HEK293 (cell line): ENCODE data around the gene IRF6.

Experiments
- CTCF ChIA-PET: fragments of 350-600 bp; formaldehyde crosslinking; extraction: SDS; loops from one replicate; lab custom pipeline; 2021; ENCODE audit warnings: antibody characterized with exemption; lab: Yijun Ruan, JAX
- POLR2A ChIA-PET: fragments of 300-600 bp; formaldehyde crosslinking; extraction: SDS; loops from one replicate; lab custom pipeline; 2020; ENCODE audit warnings: antibody characterized with exemption, inconsistent platforms; lab: Yijun Ruan, JAX
- H3K27ac ChIP-seq: fragments of 200-500 bp; sonication (Bioruptor generic); 2 replicates; pipeline ENCODE4 v1.5.1; 2014; ENCODE audit warnings: low read depth, low read length, control low read depth, inconsistent platforms; ENCODE audit errors: extremely low read depth
- H3K36me3 ChIP-seq, 2 experiments: fragments of 200-500 bp in 1 of 2; sonication (Bioruptor generic) in 1 of 2; 1 replicate in 1 of 2; 2 replicates in 1 of 2; pipeline ENCODE4 v1.5.1; 2014 to 2017; ENCODE audit warnings: inconsistent platforms in 2 of 2, low read length in 2 of 2; ENCODE audit not compliant: control insufficient read depth in 2 of 2, insufficient read depth in 1 of 2
- H3K4me1 ChIP-seq: fragments of 200-500 bp; sonication (Bioruptor generic); 2 replicates; pipeline ENCODE4 v1.5.1; 2014; ENCODE audit warnings: mild to moderate bottlenecking, low read length, inconsistent platforms; ENCODE audit not compliant: control insufficient read depth, insufficient read depth
- H3K4me3 ChIP-seq: 2 replicates; pipeline ENCODE4 v1.5.1; 2011; ENCODE audit warnings: low read depth, mild to moderate bottlenecking, control low read depth, low read length, moderate library complexity
- H3K9me3 ChIP-seq: fragments of 200-500 bp; sonication (Bioruptor generic); 2 replicates; pipeline ENCODE4 v1.5.1; 2014; ENCODE audit warnings: low read depth, low read length, inconsistent platforms; ENCODE audit not compliant: control insufficient read depth, insufficient read depth
- EGR2 ChIP-seq: fragments of 450-650 bp; formaldehyde crosslinking; IDR thresholded peaks from 2 replicates; pipeline ENCODE4 v1.5.1; 2016; ENCODE audit warnings: low read depth, missing biosample characterization, missing genetic modification characterization
- GLIS1 ChIP-seq: fragments of 450-650 bp; formaldehyde crosslinking; IDR thresholded peaks from 2 replicates; pipeline ENCODE4 v1.5.1; 2016; ENCODE audit warnings: missing biosample characterization, missing genetic modification characterization
- PRDM4 ChIP-seq: fragments of 450-650 bp; formaldehyde crosslinking; IDR thresholded peaks from 2 replicates; pipeline ENCODE4 v1.5.1; 2017; ENCODE audit warnings: missing biosample characterization, missing genetic modification characterization
- ZIC2 ChIP-seq: fragments of 450-650 bp; formaldehyde crosslinking; IDR thresholded peaks from 2 replicates; pipeline ENCODE4 v1.5.1; 2016; ENCODE audit warnings: missing biosample characterization, missing genetic modification characterization
- ZNF10 ChIP-seq: fragments of 450-650 bp; formaldehyde crosslinking; IDR thresholded peaks from 2 replicates; pipeline ENCODE4 v1.5.1; 2017; ENCODE audit warnings: missing biosample characterization, missing genetic modification characterization
- ZNF146 ChIP-seq: fragments of 450-650 bp; formaldehyde crosslinking; IDR thresholded peaks from 2 replicates; pipeline ENCODE4 v1.5.1; 2016; ENCODE audit warnings: missing biosample characterization, missing genetic modification characterization
- ZNF174 ChIP-seq: fragments of 450-650 bp; formaldehyde crosslinking; IDR thresholded peaks from 2 replicates; pipeline ENCODE4 v1.5.0; 2017; ENCODE audit warnings: missing biosample characterization, mild to moderate bottlenecking, missing genetic modification characterization
- ZNF19 ChIP-seq: fragments of 450-650 bp; formaldehyde crosslinking; IDR thresholded peaks from 2 replicates; pipeline ENCODE4; 2016; ENCODE audit warnings: missing biosample characterization, missing genetic modification characterization, low read depth
- ZNF24 ChIP-seq: fragments of 450-650 bp; formaldehyde crosslinking; IDR thresholded peaks from 2 replicates; pipeline ENCODE4 v1.5.1; 2016; ENCODE audit warnings: missing biosample characterization, missing genetic modification characterization
- ZNF292 ChIP-seq: fragments of 450-650 bp; formaldehyde crosslinking; IDR thresholded peaks from 2 replicates; pipeline ENCODE4 v1.5.1; 2016; ENCODE audit warnings: low read depth, missing biosample characterization, missing genetic modification characterization, borderline replicate concordance
- ZNF324 ChIP-seq: fragments of 450-650 bp; formaldehyde crosslinking; IDR thresholded peaks from 2 replicates; pipeline ENCODE4 v1.5.1; 2016; ENCODE audit warnings: missing biosample characterization, missing genetic modification characterization
- ZNF423 ChIP-seq: fragments of 450-650 bp; formaldehyde crosslinking; IDR thresholded peaks from 2 replicates; pipeline ENCODE4 v1.5.1; 2016; ENCODE audit warnings: missing biosample characterization, missing genetic modification characterization
- ZNF571 ChIP-seq: fragments of 450-650 bp; formaldehyde crosslinking; IDR thresholded peaks from 2 replicates; pipeline ENCODE4 v1.5.0; 2017; ENCODE audit warnings: missing biosample characterization, missing genetic modification characterization
- ZNF664 ChIP-seq: fragments of 450-650 bp; formaldehyde crosslinking; IDR thresholded peaks from 2 replicates; pipeline ENCODE4 v1.5.1; 2016; ENCODE audit warnings: missing biosample characterization, missing genetic modification characterization
- TF ChIP-seq, protein P1 (sequence below): fragments of 450-650 bp; formaldehyde crosslinking; IDR thresholded peaks from 2 replicates; pipeline ENCODE4 v1.5.1; 2016; ENCODE audit warnings: missing biosample characterization, missing genetic modification characterization
- TF ChIP-seq, protein P2 (sequence below): fragments of 450-650 bp; formaldehyde crosslinking; optimal IDR thresholded peaks from 2 replicates; pipeline ENCODE3; 2016; ENCODE audit warnings: missing biosample characterization, mild to moderate bottlenecking, missing genetic modification characterization
- TF ChIP-seq, protein P3 (sequence below): fragments of 450-650 bp; formaldehyde crosslinking; IDR thresholded peaks from 2 replicates; pipeline ENCODE4 v1.5.1; 2016; ENCODE audit warnings: missing biosample characterization, missing genetic modification characterization

IRF6 gene

DNA sequence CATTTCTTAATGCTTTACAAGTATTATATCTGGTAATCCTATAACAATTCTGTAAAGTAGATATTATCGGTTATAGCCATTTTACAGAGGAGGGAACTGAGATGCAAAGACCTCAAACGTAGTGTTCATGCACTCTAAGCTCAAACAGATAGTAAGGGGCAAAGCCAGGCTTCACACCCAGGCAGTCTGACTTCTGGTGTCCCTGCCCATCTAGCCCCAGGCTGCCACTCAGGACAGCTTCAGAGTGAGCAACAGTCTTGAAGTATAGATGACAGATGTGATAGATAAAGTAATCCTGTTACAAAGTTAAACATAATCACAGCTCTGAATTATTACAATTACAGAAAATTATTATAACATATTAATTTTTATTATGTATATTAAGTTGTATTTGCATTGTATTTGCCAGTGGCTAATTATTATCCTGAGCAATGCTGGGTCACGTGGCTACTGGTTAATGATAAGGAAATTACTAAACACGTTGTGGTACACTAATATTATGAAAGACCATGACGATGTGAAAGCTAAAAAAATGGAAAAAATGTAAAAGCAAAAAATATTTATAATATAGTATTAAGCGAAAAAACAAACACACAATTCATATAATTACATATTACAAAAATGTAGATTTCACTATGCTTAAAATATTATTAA lies 56.1 kb downstream of the IRF6 start (continued):
- no peak for TF ChIP-seq ZNF10 (tag by site-specific recombination)

DNA sequence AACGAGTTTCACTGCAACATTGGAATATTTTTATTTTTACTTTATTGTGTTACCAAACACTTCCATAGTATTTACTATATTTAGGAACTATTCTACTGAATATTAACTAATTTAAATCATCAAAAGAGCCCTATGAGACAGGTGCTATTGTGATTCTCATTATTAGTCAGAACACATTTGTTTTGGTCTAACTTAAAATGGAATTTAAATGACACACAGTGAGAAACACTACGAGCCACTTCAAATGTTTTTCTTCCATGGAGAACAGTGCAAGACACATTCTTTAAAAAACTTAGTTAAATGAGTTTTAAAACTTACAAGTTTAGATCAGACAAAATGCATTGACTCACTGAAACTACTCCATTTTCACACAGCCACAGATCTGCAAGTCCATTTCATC lies 56.7 kb downstream of the IRF6 start:
- CTCF ChIA-PET, result interaction anchor here (0.7 to 2.6 kb wide), 21 partner anchors 8 to 183 kb away, joined by 3 to 15 read pairs (median 5); partner anchors contain the start of gene C1orf74
- POLR2A ChIA-PET, result interaction anchor here (2.6 kb wide), 1 partner anchor 35 kb away, joined by 9 read pairs; the partner anchor contains the start of gene C1orf74
- no peak for TF ChIP-seq EGR2 (tag by site-specific recombination)
- TF ChIP-seq ZNF146, result no peak
- no peak for TF ChIP-seq ZNF324
- TF ChIP-seq ZNF664, result no peak
- TF ChIP-seq, protein P1, sequence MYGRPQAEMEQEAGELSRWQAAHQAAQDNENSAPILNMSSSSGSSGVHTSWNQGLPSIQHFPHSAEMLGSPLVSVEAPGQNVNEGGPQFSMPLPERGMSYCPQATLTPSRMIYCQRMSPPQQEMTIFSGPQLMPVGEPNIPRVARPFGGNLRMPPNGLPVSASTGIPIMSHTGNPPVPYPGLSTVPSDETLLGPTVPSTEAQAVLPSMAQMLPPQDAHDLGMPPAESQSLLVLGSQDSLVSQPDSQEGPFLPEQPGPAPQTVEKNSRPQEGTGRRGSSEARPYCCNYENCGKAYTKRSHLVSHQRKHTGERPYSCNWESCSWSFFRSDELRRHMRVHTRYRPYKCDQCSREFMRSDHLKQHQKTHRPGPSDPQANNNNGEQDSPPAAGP (tag by site-specific recombination), result no peak
- no peaks in the 10 kb centered on the region for H3K9me3 ChIP-seq
- H3K27ac ChIP-seq, result no peak overlapping the region
- no peaks in the 10 kb centered on the region for H3K36me3 ChIP-seq
- peaks cover 6% of the 10 kb centered on the region; the same call in 1 of the 2 replicates for H3K4me1 ChIP-seq
- no peak overlapping the region for H3K4me3 ChIP-seq

GRCh38 chr1:209748620-209749019 lies 57.3 kb downstream of the IRF6 start:
- Histone ChIP-seq H3K27ac (no peak overlapping the region), H3K9me3 (no peaks in the 10 kb centered on the region), H3K36me3 (no peaks in the 10 kb centered on the region), H3K4me1 (peaks cover 6% of the 10 kb centered on the region; the same call in 1 of the 2 replicates), H3K4me3 (no peak overlapping the region)
- CTCF ChIA-PET, result interaction anchor here (0.6 to 2.7 kb wide), 40 partner anchors 7 to 400 kb away, joined by 3 to 28 read pairs (median 4); partner anchors contain the start of genes C1orf74, IRF6 and TRAF3IP3
- TF ChIP-seq GLIS1 (peak; percentile 21; the same call in 1 of the 2 replicates), ZIC2 (peak; percentile 14; the same call in 1 of the 2 replicates), ZNF24 (tag by site-specific recombination) (no peak)
- TF ChIP-seq, protein P2, sequence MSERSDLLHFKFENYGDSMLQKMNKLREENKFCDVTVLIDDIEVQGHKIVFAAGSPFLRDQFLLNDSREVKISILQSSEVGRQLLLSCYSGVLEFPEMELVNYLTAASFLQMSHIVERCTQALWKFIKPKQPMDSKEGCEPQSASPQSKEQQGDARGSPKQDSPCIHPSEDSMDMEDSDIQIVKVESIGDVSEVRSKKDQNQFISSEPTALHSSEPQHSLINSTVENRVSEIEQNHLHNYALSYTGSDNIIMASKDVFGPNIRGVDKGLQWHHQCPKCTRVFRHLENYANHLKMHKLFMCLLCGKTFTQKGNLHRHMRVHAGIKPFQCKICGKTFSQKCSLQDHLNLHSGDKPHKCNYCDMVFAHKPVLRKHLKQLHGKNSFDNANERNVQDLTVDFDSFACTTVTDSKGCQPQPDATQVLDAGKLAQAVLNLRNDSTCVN (tag by site-specific recombination), result no peak
- POLR2A ChIA-PET, result interaction anchor here (1.2 to 2.6 kb wide), 2 partner anchors 36 to 99 kb away, joined by 4 to 9 read pairs; partner anchors contain the start of gene C1orf74

- no peak overlapping the region for H3K27ac ChIP-seq
- H3K4me3 ChIP-seq, result no peak overlapping the region
- ChIA-PET POLR2A (interaction anchor here (0.5 to 2.6 kb wide), 3 partner anchors 36 to 98 kb away, joined by 3 to 9 read pairs (median 4); partner anchors contain the start of gene C1orf74), CTCF (interaction anchor here (0.6 to 2.7 kb wide), 44 partner anchors 8 to 399 kb away, joined by 3 to 28 read pairs (median 4); partner anchors contain the start of genes C1orf74, IRF6 and TRAF3IP3)
- no peaks in the 10 kb centered on the region for H3K9me3 ChIP-seq
- no peaks in the 10 kb centered on the region for H3K36me3 ChIP-seq
- H3K4me1 ChIP-seq, result peaks cover 6% of the 10 kb centered on the region; the same call in 1 of the 2 replicates
- TF ChIP-seq, protein P3, sequence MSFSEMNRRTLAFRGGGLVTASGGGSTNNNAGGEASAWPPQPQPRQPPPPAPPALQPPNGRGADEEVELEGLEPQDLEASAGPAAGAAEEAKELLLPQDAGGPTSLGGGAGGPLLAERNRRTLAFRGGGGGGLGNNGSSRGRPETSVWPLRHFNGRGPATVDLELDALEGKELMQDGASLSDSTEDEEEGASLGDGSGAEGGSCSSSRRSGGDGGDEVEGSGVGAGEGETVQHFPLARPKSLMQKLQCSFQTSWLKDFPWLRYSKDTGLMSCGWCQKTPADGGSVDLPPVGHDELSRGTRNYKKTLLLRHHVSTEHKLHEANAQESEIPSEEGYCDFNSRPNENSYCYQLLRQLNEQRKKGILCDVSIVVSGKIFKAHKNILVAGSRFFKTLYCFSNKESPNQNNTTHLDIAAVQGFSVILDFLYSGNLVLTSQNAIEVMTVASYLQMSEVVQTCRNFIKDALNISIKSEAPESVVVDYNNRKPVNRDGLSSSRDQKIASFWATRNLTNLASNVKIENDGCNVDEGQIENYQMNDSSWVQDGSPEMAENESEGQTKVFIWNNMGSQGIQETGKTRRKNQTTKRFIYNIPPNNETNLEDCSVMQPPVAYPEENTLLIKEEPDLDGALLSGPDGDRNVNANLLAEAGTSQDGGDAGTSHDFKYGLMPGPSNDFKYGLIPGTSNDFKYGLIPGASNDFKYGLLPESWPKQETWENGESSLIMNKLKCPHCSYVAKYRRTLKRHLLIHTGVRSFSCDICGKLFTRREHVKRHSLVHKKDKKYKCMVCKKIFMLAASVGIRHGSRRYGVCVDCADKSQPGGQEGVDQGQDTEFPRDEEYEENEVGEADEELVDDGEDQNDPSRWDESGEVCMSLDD (tag by site-specific recombination), result no peak; the same call in 1 of the 2 replicates
- TF ChIP-seq ZNF146 (no peak), ZNF571 (tag by site-specific recombination) (no peak), PRDM4 (no peak), ZNF292 (tag by site-specific recombination) (no peak), ZNF174 (tag by site-specific recombination) (no peak), ZNF19 (tag by site-specific recombination) (no peak), ZNF423 (tag by site-specific recombination) (no peak)
These were observed 58.2 kb downstream of the IRF6 start for GRCh38 chr1:209747580-209748262.
